ENCODE data around the gene PRKCA. TPM values are rescaled to one million over a fixed set of nuclear protein-coding genes. Genes with fewer than 3 reads are reported as not detected.

The PRKCA gene
- total and polyA plus RNA-seq, 2 of the 13 experiments (the other 11 are each of a cell fraction or from before 2014, with no cell fraction given): 18.5 to 21.5 TPM

DNA sequence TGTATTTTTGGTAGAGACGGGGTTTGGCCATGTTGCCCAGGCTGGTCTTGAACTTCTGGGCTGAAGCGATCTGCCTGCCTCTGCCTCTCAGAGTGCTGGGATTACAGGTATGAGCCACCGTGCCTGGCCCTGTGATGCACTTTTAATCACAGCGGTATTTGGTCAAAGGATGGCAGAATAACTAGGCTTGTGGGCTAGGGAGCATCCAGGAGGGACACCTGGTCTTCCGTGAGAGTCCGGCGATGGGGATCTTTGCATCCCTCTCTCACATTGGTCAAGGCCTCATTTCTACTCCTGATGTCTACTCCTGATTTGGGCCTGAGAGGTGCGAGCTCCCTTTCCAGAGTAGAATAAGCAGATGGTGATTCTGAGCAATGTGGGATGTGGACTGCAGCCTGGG is 274.6 kb downstream of the PRKCA start:
- Histone ChIP-seq H3K4me3 (replicated peaks in 1 of 3; ENCODE audit: insufficient read depth in 1 of 3, low read depth in 2 of 3, low read length in 3 of 3) (no peak overlapping the region), H3K9ac (ENCODE audit: insufficient read depth, low read depth, low read length) (no peak overlapping the region), H3K27me3 (ENCODE audit: control insufficient read depth in 1 of 2, insufficient read depth in 2 of 2, low read length in 2 of 2) (no peaks in the 10 kb centered on the region), H3K9me3 (ENCODE audit: low read length) (no peaks in the 10 kb centered on the region), H2AFZ (ENCODE audit: low read length) (no peak overlapping the region), H3K36me3 (replicated peaks in 1 of 2; ENCODE audit: control insufficient read depth in 1 of 2, insufficient read depth in 2 of 2, low read length in 2 of 2) (no peaks in the 10 kb centered on the region; a peak in 2 of 5 replicates), H4K20me1 (ENCODE audit: insufficient read depth, low read length) (no peaks in the 10 kb centered on the region), H3K79me2 (ENCODE audit: insufficient read depth, low read length) (no peaks in the 10 kb centered on the region), H3K4me2 (ENCODE audit: low read depth, low read length) (no peak overlapping the region), H3K27ac (ENCODE audit: extremely low read length, insufficient read depth, low read length) (no peak overlapping the region), H3K4me1 (ENCODE audit: insufficient read depth, low read length) (peaks cover 22% of the 10 kb centered on the region)
- no TSS peak for BruUV-seq (replicated peaks)
- ChIA-PET POLR2A (no interaction called here), CTCF (ENCODE audit: low intra/inter-chr PET ratio, low total read pairs) (no interaction called here)
- in situ Hi-C loops (cut with HindIII; ENCODE audit: extremely low pct_ligation_motif_present, low pct_unique_long_range_greater_than_20kb) (no loop called here), intact Hi-C loops (cut with micrococcal nuclease; ENCODE audit: unreplicated experiment) (no loop called here)
- no peak for ATAC-seq
- DNase-seq (ENCODE audit: low spot score): no peak
- no peak for FAIRE-seq
- 100% methylated on average over 7 of the region's 8 CpGs for WGBS (ENCODE audit: low lambda C conversion rate)
- TF ChIP-seq ZNF350 (CRISPR knock-in tag; IDR thresholded peaks at IDR 0.05; ENCODE audit: borderline replicate concordance, low read depth) (no peak), KDM1A (CRISPR knock-in tag; IDR thresholded peaks at IDR 0.05) (no peak), ZBTB8A (CRISPR knock-in tag; IDR thresholded peaks at IDR 0.05; ENCODE audit: borderline replicate concordance, low read depth) (no peak), ZHX2 (IDR thresholded peaks at IDR 0.05; ENCODE audit: low read depth) (no peak), ZHX2 (CRISPR knock-in tag; IDR thresholded peaks at IDR 0.05; ENCODE audit: borderline replicate concordance) (no peak), CHD2 (IDR thresholded peaks at IDR 0.05; ENCODE audit: low read depth, low read length) (no peak), HDAC6 (IDR thresholded peaks at IDR 0.05; ENCODE audit: low read depth, low read length) (no peak), BRF2 (CRISPR knock-in tag; IDR thresholded peaks at IDR 0.05) (no peak), KLF15 (CRISPR knock-in tag; IDR thresholded peaks at IDR 0.05; ENCODE audit: borderline replicate concordance) (no peak), ZBTB3 (CRISPR knock-in tag; IDR thresholded peaks at IDR 0.05; ENCODE audit: borderline replicate concordance, low read depth) (no peak), ZNF652 (CRISPR knock-in tag; IDR thresholded peaks at IDR 0.05; ENCODE audit: borderline replicate concordance, low read depth) (no peak), FIP1L1 (IDR thresholded peaks at IDR 0.05; ENCODE audit: borderline replicate concordance, insufficient read depth, low read depth, low read length) (no peak), HIVEP1 (CRISPR knock-in tag; IDR thresholded peaks at IDR 0.05) (no peak)
- TF ChIP-seq, protein P1, sequence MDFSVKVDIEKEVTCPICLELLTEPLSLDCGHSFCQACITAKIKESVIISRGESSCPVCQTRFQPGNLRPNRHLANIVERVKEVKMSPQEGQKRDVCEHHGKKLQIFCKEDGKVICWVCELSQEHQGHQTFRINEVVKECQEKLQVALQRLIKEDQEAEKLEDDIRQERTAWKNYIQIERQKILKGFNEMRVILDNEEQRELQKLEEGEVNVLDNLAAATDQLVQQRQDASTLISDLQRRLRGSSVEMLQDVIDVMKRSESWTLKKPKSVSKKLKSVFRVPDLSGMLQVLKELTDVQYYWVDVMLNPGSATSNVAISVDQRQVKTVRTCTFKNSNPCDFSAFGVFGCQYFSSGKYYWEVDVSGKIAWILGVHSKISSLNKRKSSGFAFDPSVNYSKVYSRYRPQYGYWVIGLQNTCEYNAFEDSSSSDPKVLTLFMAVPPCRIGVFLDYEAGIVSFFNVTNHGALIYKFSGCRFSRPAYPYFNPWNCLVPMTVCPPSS (IDR thresholded peaks at IDR 0.05): no peak

Measured in HepG2 (cell line).